Superior temporal gyrus (tissue), 1 donor: ENCODE results near the gene PPM1B.
"Not testable (repeated sequence)": the region's sequence is repeated elsewhere in the genome, so short reads cannot be mapped to it uniquely, and the experiment has no call there.

Experiments used
- DNase-seq: peaks from one replicate; pipeline ENCODE4 v3.0.0-alpha.2; 2016; ENCODE audit errors: extremely low spot score

The PPM1B gene

DNA sequence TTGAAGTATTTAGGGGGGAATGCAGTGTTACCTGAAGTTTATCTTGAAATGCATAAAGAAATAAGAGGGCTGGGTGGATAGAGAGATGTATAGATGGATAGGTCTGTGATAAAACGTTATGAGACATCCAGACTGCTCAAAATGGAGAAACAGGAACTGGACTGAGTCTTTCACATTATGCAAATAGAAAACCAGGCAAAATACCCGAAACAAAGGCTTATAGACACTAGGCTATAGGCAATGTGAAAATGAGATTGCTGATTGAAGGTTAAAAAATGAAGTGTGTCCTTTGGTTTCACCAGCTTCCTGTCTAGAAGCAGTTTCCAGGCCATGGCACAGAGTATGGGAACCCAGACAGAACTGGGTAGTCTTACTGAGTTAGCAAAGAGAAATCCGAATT is 81.7 kb downstream of the PPM1B start:
- DNase-seq = no peak

DNA sequence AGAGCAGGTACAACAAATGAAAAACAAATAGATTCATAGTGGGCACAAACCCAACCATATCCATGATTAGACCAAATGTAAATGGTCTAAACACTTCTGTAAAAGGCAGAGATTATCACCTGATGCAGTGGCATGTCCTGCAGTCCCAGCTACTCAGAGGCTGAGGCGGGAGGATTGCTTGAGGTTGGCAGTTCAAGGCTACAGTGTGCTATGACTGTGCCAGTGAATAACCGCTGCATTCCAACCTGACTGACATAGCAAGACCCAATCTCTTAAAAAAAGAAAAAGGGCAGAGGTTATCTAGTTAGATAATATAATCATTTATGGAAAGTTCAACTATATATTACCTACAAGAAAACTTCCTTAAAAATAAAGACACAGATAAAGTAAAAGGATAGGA is 85.3 kb downstream of the PPM1B start:
- DNase-seq = no peak

DNA sequence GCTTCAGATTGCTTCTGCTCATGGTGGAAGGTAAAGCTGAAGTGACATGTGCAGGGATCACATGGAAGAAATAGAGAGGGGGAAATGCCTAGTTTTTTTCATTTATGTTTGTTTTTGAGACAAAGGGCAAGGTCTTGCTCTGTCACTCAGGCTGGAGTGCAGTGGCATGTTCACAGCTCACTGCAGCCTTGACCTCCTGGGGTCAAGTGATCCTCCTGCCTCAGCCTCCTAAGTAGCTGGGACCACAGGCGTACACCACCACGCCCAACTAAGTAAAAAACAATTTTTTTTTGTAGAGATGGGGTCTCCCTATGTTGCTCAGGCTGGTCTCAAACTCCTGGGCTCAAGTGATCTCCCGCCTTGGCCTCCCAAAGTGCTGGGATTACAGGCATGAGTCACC is 87.0 kb downstream of the PPM1B start:
- not testable (repeated sequence) for DNase-seq

DNA sequence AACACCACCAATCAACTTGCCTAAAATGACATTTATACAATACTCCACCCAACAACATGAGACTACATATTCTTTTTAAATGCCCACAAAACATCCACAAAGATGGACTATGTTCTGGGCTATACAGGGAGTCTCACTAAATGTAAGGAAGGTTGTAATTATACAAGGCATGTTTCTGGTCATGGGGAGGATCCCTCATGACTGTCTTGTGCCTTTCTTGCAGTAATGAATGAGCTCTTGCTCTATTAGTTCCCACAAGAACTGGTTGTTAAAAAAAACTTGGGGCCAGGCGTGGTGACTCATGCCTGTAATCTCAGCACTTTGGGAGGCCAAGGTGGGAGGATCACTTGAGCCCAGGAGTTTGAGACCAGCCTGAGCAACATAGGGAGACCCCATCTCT is 89.1 kb downstream of the PPM1B start:
- DNase-seq = not testable (repeated sequence)

DNA sequence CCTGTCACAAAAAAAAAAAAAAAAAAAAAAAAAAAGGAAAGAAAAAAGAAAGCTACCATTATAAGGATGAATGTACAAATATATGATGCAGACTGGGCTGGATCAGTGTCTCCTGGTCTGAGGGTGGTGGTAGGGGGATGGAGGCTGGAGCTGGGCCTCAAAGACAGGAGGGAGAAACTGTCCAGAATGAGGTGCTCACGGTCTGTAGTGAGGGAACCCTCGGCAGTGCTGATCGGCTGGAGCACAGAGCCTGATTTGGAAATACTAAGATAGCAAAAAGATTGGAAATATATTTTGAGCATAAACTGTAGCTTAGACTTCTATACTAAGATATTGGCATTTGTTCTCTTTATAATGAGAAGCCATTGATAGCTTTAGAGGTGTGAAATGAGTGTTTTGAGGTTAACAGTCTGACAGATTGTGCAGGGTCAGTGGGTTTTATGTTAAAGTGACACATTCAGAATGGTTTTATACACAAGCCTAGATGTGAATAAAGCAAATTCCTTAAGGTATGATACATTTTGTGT is 98.7 kb downstream of the PPM1B start:
- no peak for DNase-seq

DNA sequence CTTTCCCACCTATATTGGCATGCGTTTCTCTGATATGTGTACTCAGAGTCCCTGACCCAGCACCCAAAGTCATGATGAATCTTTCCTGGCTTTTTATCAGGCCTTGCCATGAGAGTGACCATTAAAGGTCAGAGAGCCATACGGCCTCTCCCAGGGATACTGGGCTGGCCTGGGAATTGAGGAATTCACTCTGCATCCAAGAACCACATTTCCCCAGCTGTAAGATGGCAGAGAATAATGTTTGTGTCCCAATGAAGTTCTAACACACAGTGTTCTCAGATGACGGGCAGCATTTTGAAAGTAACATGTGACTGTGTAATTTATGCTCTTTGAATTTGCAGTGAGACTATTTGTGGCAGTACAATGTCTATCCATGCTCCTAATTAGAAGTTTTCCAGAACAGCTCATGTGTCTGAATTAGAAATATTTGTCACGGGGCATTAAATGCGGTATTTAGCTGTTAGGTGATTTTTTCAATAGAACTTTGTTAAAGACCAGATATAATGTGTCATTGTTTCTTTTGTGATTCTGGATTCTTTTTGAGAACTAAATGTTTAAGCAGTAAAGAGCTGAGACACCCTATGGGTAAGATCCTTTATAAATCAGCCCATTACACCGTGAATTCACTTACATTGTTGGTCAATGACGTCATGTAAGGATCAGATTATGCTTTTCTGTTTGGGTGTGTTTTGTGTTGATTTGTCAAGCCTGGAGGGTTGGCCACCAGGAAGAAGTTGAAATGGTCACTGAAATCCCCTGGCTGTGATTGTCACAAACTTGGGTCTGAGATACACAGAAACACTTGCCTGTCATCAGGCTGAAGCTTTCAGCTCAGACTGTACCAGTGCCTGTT is 99.3 kb downstream of the PPM1B start:
- peak; percentile 86 for DNase-seq

DNA sequence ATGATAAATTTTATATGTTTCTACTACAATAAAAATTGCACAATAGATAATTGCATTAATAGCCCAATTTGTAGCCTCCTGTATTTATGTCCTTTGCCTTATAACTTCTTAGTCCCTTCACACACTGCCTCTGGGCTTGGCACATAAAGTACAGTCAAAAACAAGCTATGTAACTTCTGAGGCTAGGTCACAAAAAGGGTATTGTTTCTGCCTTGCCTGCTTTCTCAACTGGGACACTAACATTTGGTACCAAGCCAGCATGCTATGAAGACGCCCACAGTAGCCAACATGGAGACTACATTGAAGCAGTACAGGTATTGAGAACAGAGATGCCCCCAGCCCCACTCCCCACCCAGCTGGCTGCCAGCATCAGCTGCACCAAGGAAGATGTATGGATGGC is 101.2 kb downstream of the PPM1B start:
- DNase-seq = peak; percentile 75

DNA sequence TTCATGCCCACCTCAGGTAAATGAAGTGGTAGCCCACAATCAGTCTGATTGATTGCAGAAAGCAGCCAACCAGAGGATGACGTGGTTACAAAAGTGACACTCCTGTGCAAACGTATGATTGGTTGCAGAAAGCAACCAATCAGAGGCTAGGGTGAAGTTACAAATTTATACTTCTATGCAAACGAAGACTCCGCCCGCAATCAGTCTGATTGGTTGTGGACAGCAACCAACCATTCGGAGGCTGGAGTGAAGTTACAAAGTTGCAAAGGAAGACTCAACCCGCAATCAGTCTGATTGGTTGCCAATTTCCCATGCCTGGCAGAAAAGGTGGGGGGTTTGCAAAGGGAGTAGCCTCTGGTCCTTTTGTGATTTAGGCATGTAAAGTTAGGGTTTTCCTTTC is 102.6 kb downstream of the PPM1B start:
- DNase-seq = no peak

DNA sequence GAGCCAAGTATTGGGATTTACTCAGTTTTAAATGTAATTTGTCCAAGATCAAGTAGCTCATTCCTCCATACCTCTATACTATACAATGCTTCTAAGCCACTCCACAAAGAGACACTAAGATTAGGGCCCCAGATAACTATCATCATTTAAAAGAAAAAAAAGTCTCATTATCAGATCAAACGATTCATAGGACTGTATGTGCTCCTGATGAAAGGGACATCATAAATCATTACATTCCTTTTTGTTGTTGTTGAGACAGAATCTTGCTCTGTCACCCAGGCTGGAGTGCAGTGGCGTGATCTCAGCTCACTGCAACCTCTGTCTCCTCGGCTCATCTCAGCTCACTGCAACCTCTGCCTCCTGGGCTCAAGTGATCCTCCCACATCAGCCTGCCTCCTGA is 104.4 kb downstream of the PPM1B start:
- no peak for DNase-seq

DNA sequence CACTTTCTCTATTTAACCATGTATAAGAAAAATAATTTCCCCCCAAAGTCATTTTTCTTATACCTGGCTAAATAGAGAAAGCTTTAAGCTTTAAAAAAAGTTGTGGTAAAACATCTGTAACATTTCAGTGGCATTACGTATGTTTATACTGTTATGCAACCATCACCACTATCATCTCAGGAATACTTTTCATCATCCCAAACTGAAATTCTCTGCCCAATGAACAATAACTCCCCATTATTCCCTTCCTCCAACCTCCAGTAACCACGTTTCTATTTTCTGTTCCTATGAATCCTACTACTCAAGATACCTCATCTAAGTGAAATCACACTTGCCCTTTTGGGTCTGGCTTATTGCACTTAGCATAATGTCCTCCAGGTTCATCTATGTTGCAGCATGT is 104.9 kb downstream of the PPM1B start:
- DNase-seq = no peak

DNA sequence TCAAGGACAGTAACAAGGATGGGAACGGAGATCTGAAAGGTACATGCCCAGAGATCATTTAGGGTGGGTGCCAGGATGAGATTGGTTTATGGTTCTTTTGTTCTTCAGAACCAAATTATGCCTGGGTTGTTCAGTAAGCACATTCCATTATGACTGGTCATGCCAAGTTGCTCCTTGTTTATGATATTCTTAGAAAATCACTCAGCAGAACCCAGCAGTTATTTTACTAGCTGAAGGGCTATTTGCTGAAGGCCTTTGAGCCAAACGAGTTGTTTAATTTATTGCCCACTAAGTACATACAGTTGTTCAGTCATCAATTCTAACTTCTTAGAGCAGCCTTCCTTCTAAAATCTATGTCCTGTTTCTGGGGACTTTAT is 107.2 kb downstream of the PPM1B start:
- DNase-seq = no peak

DNA sequence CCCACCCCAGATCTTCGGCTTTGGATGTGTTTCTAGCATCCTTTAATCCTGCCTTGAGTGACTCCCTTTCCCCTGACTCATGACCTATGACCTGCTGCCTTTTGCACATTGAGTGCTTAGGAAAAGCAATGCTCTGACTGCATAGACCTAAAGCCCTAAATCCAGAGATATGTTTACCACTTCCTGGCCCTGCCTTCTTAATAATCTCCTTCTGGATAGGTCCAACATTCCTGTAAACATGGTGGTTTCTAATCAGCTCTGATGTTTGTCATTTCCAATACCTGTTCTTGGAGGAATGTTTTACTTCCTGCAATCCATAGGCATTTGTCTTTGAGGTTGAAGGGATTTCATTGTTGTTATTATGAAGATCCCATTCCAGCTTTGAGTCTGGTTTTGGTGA is 108.9 kb downstream of the PPM1B start:
- no peak for DNase-seq

DNA sequence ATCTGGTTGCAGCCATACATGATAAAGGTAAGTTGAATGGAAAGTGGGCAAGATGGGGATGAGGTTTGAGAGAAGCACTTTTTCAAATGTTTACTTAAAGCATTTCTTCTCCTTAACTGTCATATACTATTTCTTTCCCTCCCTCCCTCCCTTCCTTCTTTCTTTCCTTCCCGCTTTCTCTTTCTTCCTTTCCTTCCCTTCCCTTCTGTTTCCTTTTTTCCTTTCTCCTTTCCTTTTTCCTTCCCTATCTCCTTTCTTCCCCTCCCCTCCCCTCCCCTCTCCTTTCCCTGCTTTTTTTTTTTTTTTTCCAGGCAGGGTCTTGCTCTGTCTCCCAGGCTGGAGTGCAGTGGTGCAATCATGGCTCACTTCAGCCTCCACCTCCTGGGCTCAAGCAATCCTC is 112.2 kb downstream of the PPM1B start:
- no peak for DNase-seq
